Astrocyte of the spinal cord (primary cell): Measurements from ENCODE around the gene RNF11.
"Not testable (repeated sequence)": the region's sequence is repeated elsewhere in the genome, so short reads cannot be mapped to it uniquely, and the experiment has no call there.

Experiments used
- DNase-seq: peaks from one replicate; pipeline ENCODE4 v3.0.0; 2011; ENCODE audit warnings: low read depth, low spot score
- H3K4me3 ChIP-seq: 2 replicates; pipeline ENCODE4 v1.5.1; 2011; ENCODE audit warnings: low read depth, mild to moderate bottlenecking, low read length, moderate library complexity
- in situ Hi-C: cut with HindIII; loops from 2 replicates; pipeline ENCODE4 v1.10.0; 2017; ENCODE audit warnings: low sequenced_read_pairs
- TF ChIP-seq, protein P1 (sequence below): IDR thresholded peaks from 2 replicates; pipeline ENCODE4 v1.5.1; 2012; ENCODE audit warnings: low read depth, mild to moderate bottlenecking, low read length, inconsistent platforms

The RNF11 gene

DNA sequence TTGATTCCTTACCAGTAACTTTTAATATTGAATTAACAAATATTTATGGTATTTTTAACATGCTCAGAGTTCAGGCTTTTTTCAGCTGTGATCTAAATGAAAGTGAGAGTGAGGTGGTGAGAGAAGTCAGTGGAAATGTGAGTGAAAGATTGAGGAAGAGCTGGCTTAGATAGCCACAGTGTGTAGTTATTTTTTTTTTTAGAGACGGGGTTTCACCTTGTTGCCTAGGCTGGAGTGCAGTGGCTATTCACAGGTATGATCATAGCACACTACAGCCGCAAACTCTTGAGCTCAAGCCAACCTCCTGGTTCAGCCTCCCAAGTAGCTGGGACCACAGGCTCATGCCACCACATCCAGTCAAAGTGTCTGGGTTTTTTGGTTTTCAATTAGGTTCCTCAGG, 10.9 kb downstream of the RNF11 start:
- in situ Hi-C loops = no loop called here
- TF ChIP-seq, protein P1, sequence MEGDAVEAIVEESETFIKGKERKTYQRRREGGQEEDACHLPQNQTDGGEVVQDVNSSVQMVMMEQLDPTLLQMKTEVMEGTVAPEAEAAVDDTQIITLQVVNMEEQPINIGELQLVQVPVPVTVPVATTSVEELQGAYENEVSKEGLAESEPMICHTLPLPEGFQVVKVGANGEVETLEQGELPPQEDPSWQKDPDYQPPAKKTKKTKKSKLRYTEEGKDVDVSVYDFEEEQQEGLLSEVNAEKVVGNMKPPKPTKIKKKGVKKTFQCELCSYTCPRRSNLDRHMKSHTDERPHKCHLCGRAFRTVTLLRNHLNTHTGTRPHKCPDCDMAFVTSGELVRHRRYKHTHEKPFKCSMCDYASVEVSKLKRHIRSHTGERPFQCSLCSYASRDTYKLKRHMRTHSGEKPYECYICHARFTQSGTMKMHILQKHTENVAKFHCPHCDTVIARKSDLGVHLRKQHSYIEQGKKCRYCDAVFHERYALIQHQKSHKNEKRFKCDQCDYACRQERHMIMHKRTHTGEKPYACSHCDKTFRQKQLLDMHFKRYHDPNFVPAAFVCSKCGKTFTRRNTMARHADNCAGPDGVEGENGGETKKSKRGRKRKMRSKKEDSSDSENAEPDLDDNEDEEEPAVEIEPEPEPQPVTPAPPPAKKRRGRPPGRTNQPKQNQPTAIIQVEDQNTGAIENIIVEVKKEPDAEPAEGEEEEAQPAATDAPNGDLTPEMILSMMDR = no peak
- no peak overlapping the region for H3K4me3 ChIP-seq
- DNase-seq = no peak

DNA sequence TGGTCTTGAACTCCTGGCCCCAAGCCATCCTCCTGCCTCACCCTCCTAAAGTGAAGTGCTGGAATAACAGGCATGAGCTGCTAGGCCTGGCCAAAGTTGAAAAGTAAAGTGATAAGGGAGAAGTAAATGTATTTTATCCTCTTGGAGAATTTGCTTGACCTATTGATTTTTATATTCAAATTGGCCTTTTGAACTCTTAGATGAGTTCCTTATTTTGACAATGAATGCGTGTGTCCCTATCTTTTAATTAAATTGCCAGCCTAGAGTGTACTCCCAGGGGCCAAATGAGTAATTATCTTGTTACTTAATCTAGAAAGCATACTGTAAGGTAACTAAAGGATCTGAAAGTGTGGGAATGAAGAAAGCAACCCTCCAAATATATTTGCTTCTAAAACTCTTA, 11.4 kb downstream of the RNF11 start:
- H3K4me3 ChIP-seq = no peak overlapping the region
- in situ Hi-C loops = no loop called here
- TF ChIP-seq, protein P1 = no peak
- no peak for DNase-seq

DNA sequence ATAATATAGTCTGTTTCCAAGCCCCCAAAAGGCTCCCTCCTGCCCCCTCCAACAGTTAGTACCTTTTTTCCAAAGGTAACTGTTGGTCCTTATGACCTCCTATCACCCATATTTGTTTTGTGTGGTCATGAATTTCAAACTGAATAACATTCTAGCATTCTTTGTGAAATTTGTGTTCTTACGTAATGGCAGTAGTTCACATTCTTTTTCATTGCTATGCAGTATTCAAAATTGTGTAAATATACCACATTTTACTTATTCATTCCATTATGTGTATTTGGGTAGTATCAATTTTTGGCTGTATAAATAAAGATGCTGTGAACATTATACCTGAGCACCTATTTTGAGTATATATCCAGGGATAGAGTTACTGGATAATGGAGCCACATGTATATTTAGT, 13.4 kb downstream of the RNF11 start:
- in situ Hi-C loops = no loop called here
- no peak overlapping the region for H3K4me3 ChIP-seq
- TF ChIP-seq, protein P1 = no peak
- no peak for DNase-seq

DNA sequence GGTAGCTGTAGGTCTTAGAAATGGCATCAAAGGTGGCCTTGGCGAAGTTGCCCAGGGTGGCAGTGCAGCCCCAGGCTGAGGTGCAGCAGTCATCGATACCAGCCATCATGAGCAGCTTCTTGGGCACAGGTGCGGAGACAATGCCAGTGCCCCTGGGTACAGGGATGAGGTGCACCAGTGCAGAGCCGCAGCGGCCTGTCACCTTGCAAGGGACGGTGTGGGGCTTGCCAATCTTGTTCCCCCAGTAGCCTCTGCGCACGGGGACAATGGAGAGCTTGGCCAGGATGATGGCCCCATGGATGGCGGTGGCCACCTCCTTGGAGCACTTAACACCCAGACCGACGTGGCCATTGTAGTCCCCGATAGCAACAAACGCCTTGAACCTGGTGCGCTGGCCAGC, 14.7 kb downstream of the RNF11 start:
- in situ Hi-C loops, H3K4me3 ChIP-seq, DNase-seq: not testable (repeated sequence)

DNA sequence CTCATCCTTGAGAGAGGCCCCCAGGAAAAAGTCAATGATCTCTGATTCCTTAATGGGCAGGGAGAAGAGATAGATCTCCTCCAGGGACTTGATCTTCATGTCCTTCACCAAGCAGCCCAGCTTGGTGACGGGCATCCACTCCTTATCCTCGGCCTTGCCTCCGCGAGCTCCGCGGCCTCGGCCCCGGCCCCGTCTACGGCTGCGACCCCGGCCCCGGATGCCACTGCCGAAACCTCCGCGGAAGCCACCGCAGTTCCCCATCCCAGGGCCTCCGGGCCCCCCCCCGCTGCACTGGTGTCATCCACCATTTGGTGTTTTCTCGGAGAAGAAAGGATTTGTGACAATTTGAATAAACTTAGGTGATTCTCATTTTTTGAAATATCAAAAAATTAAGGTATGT, 15.1 kb downstream of the RNF11 start:
- DNase-seq, H3K4me3 ChIP-seq, in situ Hi-C loops: not testable (repeated sequence)

DNA sequence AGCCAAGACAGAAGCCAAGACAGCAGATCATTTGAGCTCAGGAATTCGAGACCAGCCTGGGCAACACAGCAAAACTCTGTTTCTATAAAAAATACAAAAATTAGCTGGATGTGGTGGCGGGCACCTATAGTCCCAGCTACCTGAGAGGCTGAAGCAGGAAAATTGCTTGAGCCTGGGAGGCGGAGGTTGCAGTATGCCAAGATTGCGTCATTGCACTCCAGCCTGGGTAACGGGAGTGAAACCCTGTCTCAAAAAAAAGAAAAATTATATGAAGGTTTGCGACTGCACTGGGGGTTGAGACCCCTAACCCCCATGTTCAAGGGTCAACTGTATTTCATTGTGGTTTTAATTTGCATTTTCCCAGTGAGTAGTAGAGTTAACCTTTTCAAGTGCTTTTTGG, 16.3 kb downstream of the RNF11 start:
- TF ChIP-seq, protein P1 = no peak
- no peak for DNase-seq
- in situ Hi-C loops = no loop called here
- no peak overlapping the region for H3K4me3 ChIP-seq

DNA sequence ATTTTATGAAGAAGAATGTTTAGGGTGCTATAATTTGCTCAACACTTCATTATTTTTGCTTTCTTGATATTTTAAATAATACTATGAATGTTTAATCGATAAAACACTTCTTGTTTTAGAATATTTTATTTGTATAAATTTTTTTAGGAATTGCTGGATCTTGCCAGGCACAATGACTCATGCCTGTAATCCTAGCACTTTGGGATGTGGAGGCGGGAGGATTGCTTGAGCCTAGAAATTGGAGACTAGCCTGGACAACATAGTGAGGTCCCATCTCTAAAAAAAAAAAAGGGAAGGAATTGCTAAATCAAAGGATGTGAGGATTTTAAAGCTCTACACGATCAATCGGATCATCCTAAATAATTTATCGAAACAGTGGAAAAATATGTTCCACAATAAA, 17.6 kb downstream of the RNF11 start:
- DNase-seq = no peak
- in situ Hi-C loops = no loop called here
- H3K4me3 ChIP-seq = no peak overlapping the region
- TF ChIP-seq, protein P1 = no peak

DNA sequence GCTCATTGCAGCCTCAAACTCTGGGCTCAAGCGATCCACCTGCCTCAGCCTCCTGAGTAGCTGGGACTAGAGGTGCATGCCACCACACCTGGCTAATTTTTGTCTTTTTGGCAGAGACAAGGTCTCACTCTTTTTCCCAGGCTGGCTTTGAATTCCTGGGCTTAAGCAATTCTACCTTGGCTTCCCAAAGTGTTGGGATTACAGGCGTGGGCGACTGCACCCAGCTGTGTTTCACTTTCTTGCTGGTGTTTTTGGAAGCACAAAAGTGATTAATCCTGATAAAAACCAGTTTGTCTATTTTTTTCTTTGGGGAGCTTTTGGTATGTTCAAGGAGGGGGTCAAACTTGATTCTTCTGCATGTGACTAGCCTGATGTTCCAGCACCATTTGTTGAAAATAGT, 19.3 kb downstream of the RNF11 start:
- in situ Hi-C loops = no loop called here
- H3K4me3 ChIP-seq = no peak overlapping the region
- no peak for DNase-seq
- TF ChIP-seq, protein P1 = no peak
